Activated CD8-positive, alpha-beta memory T cell treated with anti-CD3 and anti-CD28 coated beads, Interleukin-2, amount 10 ng/mL, durations not matched to agents 7 days and 5 days (primary cell): Measurements from ENCODE around the gene CEP76. TPM values are rescaled to one million over a fixed set of nuclear protein-coding genes. Genes with fewer than 3 reads are reported as not detected.
"Not testable (repeated sequence)": the region's sequence is repeated elsewhere in the genome, so short reads cannot be mapped to it uniquely, and the experiment has no call there.

Experiments used
- ATAC-seq: fragments of 150-1000 bp; cut with Tn5 transposase; one replicate; pipeline ENCODE4 v1.10.0; 2021; ENCODE audit warnings: moderate library complexity
- CTCF ChIA-PET: fragments of 350-600 bp; sonication (Branson Sonifier 250); formaldehyde crosslinking; loops from one replicate; lab custom pipeline; 2021; ENCODE audit warnings: antibody characterized with exemption; lab: Charles Lee
- DNase-seq: peaks from one replicate; pipeline ENCODE4 v3.0.0-alpha.2; 2020
- H3K27ac Mint-ChIP-seq: one replicate; pipeline ENCODE4 v1.8.0; 2021; ENCODE audit warnings: mild to moderate bottlenecking, mixed read lengths
- H3K27me3 Mint-ChIP-seq: one replicate; pipeline ENCODE4 v1.8.0; 2021; ENCODE audit warnings: mixed read lengths
- H3K36me3 Mint-ChIP-seq: one replicate; pipeline ENCODE4 v1.8.0; 2021; ENCODE audit warnings: mild to moderate bottlenecking, mixed read lengths
- H3K4me1 Mint-ChIP-seq: one replicate; pipeline ENCODE4 v1.8.0; 2021; ENCODE audit warnings: mixed read lengths
- H3K4me3 Mint-ChIP-seq: one replicate; pipeline ENCODE4 v1.8.0; 2021; ENCODE audit warnings: mild to moderate bottlenecking, moderate library complexity, mixed read lengths
- H3K9me3 Mint-ChIP-seq: one replicate; pipeline ENCODE4 v1.8.0; 2022; ENCODE audit warnings: low read depth, mixed read lengths
- total RNA-seq, 2 experiments: library from RNA; stranded (reverse); gene quantifications; one replicate each; pipeline ENCODE4 v1.2.3, GENCODE V29; 2021

Gene CEP76
- total RNA-seq, 2 experiments from 2014 or later = 15.7 to 18.0 TPM

DNA sequence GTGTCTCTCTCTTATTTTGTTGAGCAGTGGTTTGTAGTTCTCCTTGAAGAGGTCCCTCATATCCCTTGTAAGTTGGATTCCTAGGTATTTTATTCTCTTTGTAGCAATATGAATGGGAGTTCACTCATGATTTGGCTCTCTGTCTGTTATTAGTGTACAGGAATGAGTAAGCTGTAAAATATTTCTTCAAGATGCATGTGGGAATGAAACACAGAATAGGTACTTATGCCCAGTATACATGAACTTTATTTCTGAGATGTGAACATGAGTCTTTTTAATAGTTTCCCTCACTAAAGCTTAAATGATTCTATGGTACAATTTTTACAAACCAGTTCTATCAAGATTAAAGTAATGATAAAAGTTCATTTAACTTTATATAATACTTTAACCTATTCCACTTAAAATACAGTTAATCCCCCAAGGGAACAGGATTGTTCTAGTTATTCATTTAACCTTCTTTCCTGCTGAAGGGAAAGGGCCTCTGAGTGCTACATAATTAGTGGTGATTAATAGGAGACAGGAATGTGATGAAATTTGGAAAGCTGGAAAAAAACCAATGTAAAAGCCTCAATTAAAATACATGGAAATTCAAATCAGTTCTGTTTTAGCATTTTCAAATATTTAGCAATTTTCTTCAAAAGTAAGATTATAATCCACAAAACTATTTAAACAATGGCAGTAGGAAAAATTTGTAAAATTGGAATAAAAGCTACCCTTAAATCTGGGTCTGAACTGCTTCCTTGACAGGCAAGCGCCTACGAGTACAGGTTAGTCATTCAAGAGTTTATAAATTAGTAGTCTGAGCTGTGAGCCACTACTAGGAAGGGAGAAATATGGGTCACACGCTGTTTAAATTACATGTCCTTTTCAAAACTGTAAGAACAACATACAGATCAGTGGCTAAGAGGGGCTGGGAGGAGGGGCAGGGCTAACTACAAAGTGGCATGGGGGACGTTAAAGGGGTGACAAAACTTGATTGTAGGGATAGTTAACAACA, 73.5 kb downstream of the CEP76 start:
- ATAC-seq (no peak), DNase-seq (no peak)
- Mint-ChIP-seq H3K9me3 (no peaks in the 10 kb centered on the region), H3K27me3 (peaks cover 6% of the 10 kb centered on the region), H3K4me1 (peaks cover 2% of the 10 kb centered on the region), H3K36me3 (peaks cover 2% of the 10 kb centered on the region), H3K4me3 (no peak overlapping the region), H3K27ac (no peak overlapping the region)
- CTCF ChIA-PET = interaction anchor here (1.0 kb wide), 1 partner anchor 14 kb away, joined by 3 read pairs; no protein-coding TSS in a partner anchor

DNA sequence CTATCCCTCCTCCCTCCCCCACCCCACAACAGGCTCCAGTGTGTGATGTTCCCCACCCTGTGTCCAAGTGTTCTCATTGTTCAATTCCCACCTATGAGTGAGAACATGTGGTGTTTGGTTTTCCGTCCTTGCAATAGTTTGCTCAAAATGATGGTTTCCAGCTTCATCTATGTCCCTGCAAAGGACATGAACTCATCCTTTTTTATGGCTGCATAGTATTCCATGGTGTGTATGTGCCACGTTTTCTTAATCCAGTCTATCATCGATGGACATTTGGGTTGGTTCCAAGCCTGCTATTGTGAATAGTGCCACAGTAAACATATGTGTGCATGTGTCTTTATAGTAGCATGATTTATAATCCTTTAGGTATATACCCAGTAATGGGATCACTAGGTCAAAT, 75.3 kb downstream of the CEP76 start:
- H3K4me3 Mint-ChIP-seq, H3K4me1 Mint-ChIP-seq, CTCF ChIA-PET, H3K9me3 Mint-ChIP-seq, H3K36me3 Mint-ChIP-seq, H3K27ac Mint-ChIP-seq, ATAC-seq, H3K27me3 Mint-ChIP-seq, DNase-seq: not testable (repeated sequence)

DNA sequence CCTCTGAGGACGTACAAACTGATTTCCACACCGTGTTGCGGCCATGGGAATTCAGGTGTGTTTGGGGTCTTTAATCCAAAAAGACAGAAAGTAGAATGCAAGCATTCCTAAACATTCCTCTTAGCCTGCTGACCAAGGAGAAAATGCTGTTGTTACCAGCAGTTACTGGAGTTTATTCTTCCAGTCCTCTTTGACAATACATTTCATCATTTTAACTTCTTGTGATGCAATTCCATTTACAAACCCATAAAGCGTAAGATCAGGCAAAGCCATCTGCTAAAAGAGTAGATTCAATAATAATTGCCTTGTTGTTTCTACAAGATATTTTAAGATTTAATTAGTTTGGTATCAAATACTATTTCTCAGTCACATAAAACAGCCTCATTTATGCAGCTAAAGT, 77.3 kb downstream of the CEP76 start:
- H3K27ac Mint-ChIP-seq = no peak overlapping the region
- H3K4me3 Mint-ChIP-seq = no peak overlapping the region
- DNase-seq (no peak), ATAC-seq (no peak)
- peaks cover 11% of the 10 kb centered on the region for H3K27me3 Mint-ChIP-seq
- CTCF ChIA-PET = no interaction called here
- H3K4me1 Mint-ChIP-seq = peaks cover 2% of the 10 kb centered on the region
- H3K9me3 Mint-ChIP-seq = no peaks in the 10 kb centered on the region
- peaks cover 2% of the 10 kb centered on the region for H3K36me3 Mint-ChIP-seq

Other genes with a start within 250 kb of the CEP76 start
- gene SPIRE1, start 44.6 kb downstream of the CEP76 start, total RNA-seq = 1 to 10 TPM; 3.4 to 9.6 TPM
- gene PSMG2, start 319 bp upstream of the CEP76 start, total RNA-seq = 100 to 1,000 TPM in 1 of 2 experiments, 10 to 100 TPM in 1; 98.2 to 106 TPM
- gene PTPN2, start 181.5 kb upstream of the CEP76 start, total RNA-seq = 10 to 100 TPM; 65.4 to 82.7 TPM
- gene SEH1L, start 245.3 kb upstream of the CEP76 start, total RNA-seq = 10 to 100 TPM; 50.9 to 66.7 TPM